Small intestine (tissue), 7 donors: Measurements from ENCODE around the gene TMEM135. TPM values are rescaled to one million over a fixed set of nuclear protein-coding genes. Genes with fewer than 3 reads are reported as not detected.
A peak's percentile ranks its signal among the peaks of the same experiment; 100 is the strongest.

Experiments used
- DNase-seq, 2 donors: peaks; one replicate each; pipeline versions ENCODE4 v3.0.0 to v3.0.0-alpha.2; 2013
- FAIRE-seq: peaks from 2 replicates; lab custom pipeline; 2012; peaks lifted over from hg19 to GRCh38; lab: Jason Lieb, UNC
- H3K27ac ChIP-seq, 3 donors: one replicate each; pipeline ENCODE4 v1.5.1; 2013; ENCODE audit warnings: low read length in 2 of 3, mild to moderate bottlenecking in 2 of 3, control low read depth in 1 of 3, inconsistent platforms in 1 of 3, low read depth in 1 of 3, moderate library complexity in 1 of 3
- H3K27me3 ChIP-seq, 3 donors: one replicate each; pipeline ENCODE4 v1.6.1; 2013; ENCODE audit warnings: low read length in 3 of 3, inconsistent platforms in 1 of 3; ENCODE audit not compliant: control insufficient read depth in 3 of 3, insufficient read depth in 3 of 3
- H3K36me3 ChIP-seq, 3 donors: one replicate each; pipeline ENCODE4 v1.6.1; 2013; ENCODE audit warnings: low read length in 3 of 3, inconsistent platforms in 1 of 3, low read depth in 1 of 3, mild to moderate bottlenecking in 1 of 3, moderate library complexity in 1 of 3; ENCODE audit not compliant: control insufficient read depth in 3 of 3, insufficient read depth in 2 of 3
- H3K4me1 ChIP-seq, 3 donors: one replicate each; pipeline ENCODE4 v1.6.1; 2013; ENCODE audit warnings: low read length in 2 of 3, inconsistent platforms in 1 of 3, low read depth in 1 of 3, mild to moderate bottlenecking in 1 of 3, moderate library complexity in 1 of 3; ENCODE audit not compliant: control insufficient read depth in 3 of 3, insufficient read depth in 2 of 3
- H3K4me3 ChIP-seq, 3 donors: one replicate each; pipeline ENCODE4 v1.5.1; 2013; ENCODE audit warnings: low read length in 3 of 3, control low read depth in 1 of 3, inconsistent platforms in 1 of 3, low read depth in 1 of 3, mild to moderate bottlenecking in 1 of 3, moderate library complexity in 1 of 3
- H3K9me3 ChIP-seq, 2 donors: one replicate each; pipeline ENCODE4 v1.6.1; 2013; ENCODE audit warnings: low read depth in 1 of 2, low read length in 1 of 2; ENCODE audit not compliant: control insufficient read depth in 2 of 2, insufficient read depth in 1 of 2
- WGBS, 3 donors: extraction: QIAGEN DNeasy Blood & Tissue Kit; methylation state at CpG; one replicate each; pipeline ENCODE4 v1.1.7; 2013; 5-methylcytosine and 5-hydroxymethylcytosine counted together
- polyA plus RNA-seq, 4 donors: library from polyadenylated mRNA; stranded (reverse) in 3 of 4; unstranded in 1 of 4; fragments of 200-250 nt in 3 of 4; fragments of 120-200 nt in 1 of 4; gene quantifications; one replicate each; pipeline versions ENCODE4 v1.2.1 to v1.2.3, GENCODE V29; 2013
- donor health status: healthy with polysubstance abuse.
- donor health status: control.
- donor health status: control.
- donor health status: Bipolar disorder and iron deficiency.
- donor health status: healthy.

The TMEM135 gene
- polyA plus RNA-seq, 4 donors = 11.3 to 22.6 (median 14.1) TPM

- Histone ChIP-seq H3K27me3 (peaks cover 0 to 11% (median 0%) of the 10 kb centered on the region in 3 donors), H3K4me1 (peaks cover 0 to 2% (median 2%) of the 10 kb centered on the region in 3 donors), H3K9me3 (no peaks in the 10 kb centered on the region), H3K36me3 (no peaks in the 10 kb centered on the region), H3K4me3 (no peak overlapping the region), H3K27ac (no peak overlapping the region)
- WGBS, 3 donors = 62 to 73% (median 71%) methylated on average over 4 of the region's 4 CpGs
- peak in 1 of 2 donors; percentile 31 for DNase-seq
- no peak for FAIRE-seq
Observed at GRCh38 chr11:87356428-87356827, 318.7 kb downstream of the TMEM135 start.

- whole genome bisulfite sequencing, 3 donors = 80 to 88% (median 82%) methylated on average over 5 of the region's 5 CpGs
- DNase-seq (no peak), FAIRE-seq (no peak)
- H3K27me3 ChIP-seq = no peaks in the 10 kb centered on the region
- no peaks in the 10 kb centered on the region for H3K9me3 ChIP-seq
- no peaks in the 10 kb centered on the region for H3K36me3 ChIP-seq
- no peaks in the 10 kb centered on the region for H3K4me1 ChIP-seq
- H3K4me3 ChIP-seq = no peak overlapping the region
- peak overlapping the region in 1 of 3 donors; percentile 18 for H3K27ac ChIP-seq
Observed at GRCh38 chr11:87358461-87358860, 320.7 kb downstream of the TMEM135 start.

- Histone ChIP-seq H3K36me3 (no peaks in the 10 kb centered on the region), H3K27me3 (no peaks in the 10 kb centered on the region), H3K4me1 (no peaks in the 10 kb centered on the region), H3K4me3 (no peak overlapping the region), H3K9me3 (no peaks in the 10 kb centered on the region), H3K27ac (no peak overlapping the region)
- FAIRE-seq = no peak
- DNase-seq = peak; percentile 10 to 11
- 14 to 65% (median 32%) methylated on average over 6 of the region's 6 CpGs for WGBS, 3 donors
Observed at GRCh38 chr11:87359401-87359800, 321.7 kb downstream of the TMEM135 start.

- Histone ChIP-seq H3K4me3 (no peak overlapping the region), H3K9me3 (no peaks in the 10 kb centered on the region), H3K4me1 (no peaks in the 10 kb centered on the region), H3K27me3 (no peaks in the 10 kb centered on the region), H3K27ac (no peak overlapping the region), H3K36me3 (no peaks in the 10 kb centered on the region)
- FAIRE-seq (no peak), DNase-seq (no peak)
- 90 to 94% (median 92%) methylated on average over 5 of the region's 5 CpGs for WGBS, 3 donors
Observed at GRCh38 chr11:87361891-87362290, 324.2 kb downstream of the TMEM135 start.

- no peak overlapping the region for H3K4me3 ChIP-seq
- FAIRE-seq (no peak), DNase-seq (no peak)
- H3K4me1 ChIP-seq = no peaks in the 10 kb centered on the region
- no peaks in the 10 kb centered on the region for H3K27me3 ChIP-seq
- H3K27ac ChIP-seq = no peak overlapping the region
- H3K36me3 ChIP-seq = no peaks in the 10 kb centered on the region
- H3K9me3 ChIP-seq = no peaks in the 10 kb centered on the region
Observed at GRCh38 chr11:87366346-87366745, 328.6 kb downstream of the TMEM135 start.

- H3K27ac ChIP-seq = no peak overlapping the region
- no peaks in the 10 kb centered on the region for H3K4me1 ChIP-seq
- DNase-seq (no peak), FAIRE-seq (no peak)
- H3K4me3 ChIP-seq = no peak overlapping the region
- H3K27me3 ChIP-seq = no peaks in the 10 kb centered on the region
- no peaks in the 10 kb centered on the region for H3K36me3 ChIP-seq
- WGBS, 3 donors = 54 to 77% (median 71%) methylated on average over 2 of the region's 2 CpGs
- no peaks in the 10 kb centered on the region for H3K9me3 ChIP-seq
Observed at GRCh38 chr11:87366763-87367405, 329.1 kb downstream of the TMEM135 start.

GRCh38 chr11:87368151-87368550, 330.4 kb downstream of the TMEM135 start:
- H3K4me3 ChIP-seq = no peak overlapping the region
- WGBS, 3 donors = 53 to 68% (median 55%) methylated on average over 1 of the region's 1 CpG
- H3K4me1 ChIP-seq = no peaks in the 10 kb centered on the region
- no peaks in the 10 kb centered on the region for H3K9me3 ChIP-seq
- H3K27ac ChIP-seq = no peak overlapping the region
- no peak for DNase-seq
- FAIRE-seq = no peak
- H3K27me3 ChIP-seq = no peaks in the 10 kb centered on the region
- no peaks in the 10 kb centered on the region for H3K36me3 ChIP-seq

GRCh38 chr11:87368858-87369480, 331.2 kb downstream of the TMEM135 start:
- H3K27ac ChIP-seq = no peak overlapping the region
- no peaks in the 10 kb centered on the region for H3K4me1 ChIP-seq
- FAIRE-seq (no peak), DNase-seq (no peak)
- H3K9me3 ChIP-seq = no peaks in the 10 kb centered on the region
- no peaks in the 10 kb centered on the region for H3K36me3 ChIP-seq
- no peaks in the 10 kb centered on the region for H3K27me3 ChIP-seq
- WGBS, 3 donors = 50 to 75% (median 61%) methylated on average over 5 of the region's 5 CpGs
- H3K4me3 ChIP-seq = no peak overlapping the region
